Embryonic facial prominence (tissue), 1 donor: ENCODE results near the gene PHC2.

Experiments used
- DNase-seq: peaks from one replicate; pipeline ENCODE4 v3.0.0-alpha.2; 2016; ENCODE audit errors: extremely low spot score

Gene PHC2

DNA sequence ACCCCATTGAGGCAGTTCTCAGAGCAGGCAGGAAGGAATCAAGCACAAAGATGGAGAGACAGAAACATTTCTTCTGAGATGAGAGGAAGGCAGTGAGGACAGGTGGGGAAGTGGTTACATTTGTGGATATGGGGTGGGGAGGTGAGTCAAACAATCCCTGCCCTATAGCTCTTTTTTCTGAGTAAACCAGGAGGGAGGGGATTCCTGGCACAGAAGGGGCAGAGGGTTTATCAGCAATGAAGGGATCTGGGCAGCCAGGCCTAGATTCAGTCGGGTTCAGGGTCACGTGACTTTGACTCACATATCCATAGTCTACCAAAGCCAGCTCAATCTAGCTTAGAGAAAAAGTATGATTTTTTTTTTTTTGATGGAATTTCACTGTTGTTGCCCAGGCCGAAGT lies 15.7 kb upstream of the PHC2 start:
- no peak for DNase-seq

DNA sequence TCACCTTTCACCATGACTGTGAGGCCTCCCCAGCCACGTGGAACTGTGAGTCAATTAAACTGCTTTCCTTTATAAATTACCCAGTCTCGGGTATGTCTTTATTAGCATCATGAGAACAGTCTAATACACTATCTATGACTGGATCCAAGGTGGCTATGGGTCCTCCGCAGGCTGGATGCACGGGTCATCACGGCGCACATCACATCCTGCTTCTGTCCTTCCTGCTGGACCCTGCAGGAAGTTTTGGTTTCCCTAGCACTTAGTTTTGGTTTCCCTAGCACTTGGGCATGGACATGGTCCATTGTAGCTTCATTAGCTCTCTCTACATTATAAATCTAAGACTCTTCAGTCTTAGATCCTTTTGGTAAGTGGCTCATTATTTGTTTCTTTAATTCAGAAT lies 14.2 kb upstream of the PHC2 start:
- DNase-seq = no peak

GRCh38 chr1:33443705-33444180 lies 12.8 kb upstream of the PHC2 start:
- DNase-seq = no peak

GRCh38 chr1:33443080-33443704 lies 12.3 kb upstream of the PHC2 start:
- no peak for DNase-seq

- DNase-seq = no peak
Measured at GRCh38 chr1:33442141-33442540, 11.2 kb upstream of the PHC2 start.

DNA sequence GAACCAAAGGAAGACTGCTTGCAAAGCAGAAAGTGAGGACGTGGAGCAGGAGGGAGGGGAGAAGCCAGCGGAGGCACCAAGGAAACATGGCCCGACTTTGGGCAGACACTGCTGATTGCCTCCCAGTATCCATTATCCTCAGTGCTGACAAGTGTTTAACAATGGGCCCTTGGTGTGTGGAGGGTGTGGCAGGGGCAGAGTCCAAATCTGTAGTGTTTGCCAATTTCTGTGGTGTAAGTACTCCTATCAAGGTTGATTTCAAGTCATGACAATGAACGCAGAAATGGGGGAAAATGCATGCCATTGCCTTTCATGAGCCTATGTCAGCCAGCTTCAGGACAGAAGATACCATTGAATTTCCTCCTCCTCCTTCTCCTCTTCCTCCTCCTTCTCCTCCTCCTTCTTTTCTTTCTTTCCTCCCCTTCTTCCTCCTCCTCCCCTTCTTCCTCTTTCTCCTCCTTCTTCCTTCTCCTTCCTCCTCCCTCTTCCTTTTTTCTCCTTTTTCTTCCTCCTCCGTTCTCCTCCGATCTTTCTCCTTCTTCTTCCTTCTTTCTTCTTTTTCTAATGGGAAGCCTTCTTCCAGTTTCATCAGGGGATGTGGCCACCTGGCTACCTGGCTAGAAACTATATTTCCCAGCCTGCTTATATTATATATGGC lies 10.3 kb upstream of the PHC2 start:
- no peak for DNase-seq

DNA sequence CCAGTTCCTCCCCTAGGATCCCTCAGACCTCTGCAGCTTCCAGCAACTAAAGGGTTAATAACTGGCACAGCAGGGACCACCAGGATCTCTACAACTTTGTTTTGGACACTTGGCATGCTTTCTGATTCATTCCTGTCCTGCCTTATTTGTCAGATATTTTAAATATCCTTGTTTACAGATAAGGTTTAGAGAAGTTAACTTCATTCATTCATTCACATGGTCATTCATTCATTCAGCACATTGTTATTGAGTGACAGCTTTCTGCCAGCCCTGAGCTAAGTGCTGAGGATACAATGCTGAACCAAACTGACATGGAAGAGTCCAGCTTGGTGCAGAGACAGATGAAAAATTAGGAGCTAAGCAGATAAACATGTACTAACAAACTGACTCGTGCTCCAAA lies 8.8 kb upstream of the PHC2 start:
- DNase-seq = no peak

DNA sequence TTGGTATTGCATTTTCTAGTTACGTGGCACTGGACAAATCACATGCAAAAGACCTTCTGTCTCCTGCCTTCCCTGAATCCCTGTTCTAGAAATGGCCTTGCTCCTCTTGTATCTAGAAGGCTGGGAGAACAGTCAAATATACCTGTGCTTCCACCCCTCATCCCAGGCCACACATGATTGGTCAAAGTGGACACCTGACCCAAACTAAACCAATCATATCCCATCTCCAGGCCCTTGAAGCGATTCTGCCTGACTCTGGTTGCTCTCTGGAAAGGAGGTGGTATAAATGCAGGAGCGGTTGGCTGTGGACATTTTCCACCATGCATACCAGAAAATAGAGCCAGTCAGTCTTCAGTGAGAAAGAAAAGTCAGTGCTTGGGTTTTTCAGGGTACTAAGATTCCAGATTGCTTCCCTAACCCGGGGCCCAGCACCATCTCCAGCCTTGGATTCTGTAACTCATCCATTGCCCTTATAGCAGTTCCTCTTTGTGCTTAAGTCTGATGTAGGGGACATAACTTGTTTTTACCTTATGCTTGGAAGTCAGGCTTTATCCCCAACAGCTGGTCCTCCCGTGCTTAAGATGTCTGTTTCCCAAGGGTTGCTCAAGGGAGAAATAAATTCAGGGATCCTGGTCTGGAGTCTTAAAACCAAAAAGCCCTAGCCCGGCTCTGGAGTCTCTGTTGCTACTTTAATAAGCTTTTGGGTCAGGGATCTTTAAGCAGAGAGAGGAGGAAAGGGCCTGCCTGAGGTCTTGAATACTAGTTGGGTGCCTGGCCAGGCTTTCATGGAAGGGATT lies 7.7 kb upstream of the PHC2 start:
- no peak for DNase-seq

DNA sequence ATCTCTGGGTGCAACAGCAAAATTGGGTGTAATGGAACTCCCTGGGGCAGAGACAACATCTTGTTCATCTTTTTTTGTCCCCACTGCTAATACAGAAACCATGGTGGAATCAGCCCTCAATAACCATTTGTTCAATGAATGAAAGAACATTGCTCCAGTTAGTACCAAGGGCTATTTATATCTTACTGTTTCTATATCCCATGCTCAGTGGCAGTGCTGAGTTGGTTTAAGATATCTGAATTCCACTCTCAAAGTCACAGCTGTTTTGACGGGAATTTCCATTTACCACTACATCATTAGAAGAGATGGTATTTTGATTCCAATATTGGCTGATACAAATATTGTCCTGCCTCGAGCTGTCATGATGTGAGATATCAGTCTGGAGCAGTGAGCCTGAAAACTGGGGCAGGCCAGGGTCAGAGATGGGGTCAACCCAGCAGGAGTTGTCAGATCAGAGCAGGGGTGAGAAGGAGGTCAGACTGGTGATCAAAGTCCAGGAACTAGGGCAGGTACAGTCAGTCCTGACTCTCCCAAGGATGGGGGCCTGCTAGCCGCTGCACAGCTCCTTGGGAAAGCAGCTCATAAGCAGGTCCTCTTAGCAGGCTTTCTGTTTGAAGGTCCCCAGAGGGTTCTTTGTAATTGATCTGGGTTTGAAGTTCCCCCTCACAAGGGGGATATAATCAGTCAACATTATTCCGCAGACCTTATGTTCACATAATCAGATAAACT lies 5.8 kb upstream of the PHC2 start:
- no peak for DNase-seq

- no peak for DNase-seq
Measured at GRCh38 chr1:33435096-33435820, 4.4 kb upstream of the PHC2 start.

GRCh38 chr1:33434363-33434750 lies 3.5 kb upstream of the PHC2 start:
- no peak for DNase-seq

DNA sequence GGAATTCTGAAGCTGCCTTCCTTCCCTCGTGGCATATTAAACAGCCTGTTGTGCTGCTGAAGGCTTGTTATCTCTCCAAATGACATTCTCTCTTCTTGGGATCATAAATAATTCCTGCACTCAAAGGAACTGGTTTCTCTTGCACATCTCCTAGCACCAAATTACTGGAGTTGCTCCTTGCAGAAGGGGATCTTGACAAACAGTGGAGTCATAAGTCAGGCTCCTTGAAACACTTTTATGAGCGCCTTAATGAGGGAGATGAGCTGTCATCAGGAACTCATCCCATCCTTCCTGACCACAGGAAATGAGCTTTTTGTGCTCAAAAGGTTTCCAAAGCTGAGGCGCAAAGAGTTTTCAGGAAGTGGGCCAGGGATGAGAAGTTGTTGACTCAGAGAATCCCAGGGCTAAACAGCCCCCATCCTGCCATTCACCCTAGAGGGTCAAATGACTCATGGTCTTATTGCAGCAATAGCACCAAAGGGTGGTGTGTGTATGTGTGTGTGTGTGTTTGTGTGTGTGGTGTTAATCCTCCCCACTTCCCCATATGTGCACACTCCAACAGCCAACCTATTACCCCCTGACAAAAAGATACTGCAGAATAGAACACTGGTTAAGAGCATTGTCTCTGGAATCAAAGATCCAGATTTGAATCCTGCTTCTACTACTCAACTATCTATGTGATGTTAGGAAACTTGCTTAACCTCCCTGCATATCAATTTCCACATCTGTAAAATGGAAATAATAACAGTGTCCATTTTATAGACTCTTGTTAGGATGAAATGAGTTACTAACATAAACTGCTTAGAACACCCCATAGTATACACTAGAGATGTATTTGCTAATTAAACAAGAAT lies 2.8 kb upstream of the PHC2 start:
- DNase-seq = no peak

DNA sequence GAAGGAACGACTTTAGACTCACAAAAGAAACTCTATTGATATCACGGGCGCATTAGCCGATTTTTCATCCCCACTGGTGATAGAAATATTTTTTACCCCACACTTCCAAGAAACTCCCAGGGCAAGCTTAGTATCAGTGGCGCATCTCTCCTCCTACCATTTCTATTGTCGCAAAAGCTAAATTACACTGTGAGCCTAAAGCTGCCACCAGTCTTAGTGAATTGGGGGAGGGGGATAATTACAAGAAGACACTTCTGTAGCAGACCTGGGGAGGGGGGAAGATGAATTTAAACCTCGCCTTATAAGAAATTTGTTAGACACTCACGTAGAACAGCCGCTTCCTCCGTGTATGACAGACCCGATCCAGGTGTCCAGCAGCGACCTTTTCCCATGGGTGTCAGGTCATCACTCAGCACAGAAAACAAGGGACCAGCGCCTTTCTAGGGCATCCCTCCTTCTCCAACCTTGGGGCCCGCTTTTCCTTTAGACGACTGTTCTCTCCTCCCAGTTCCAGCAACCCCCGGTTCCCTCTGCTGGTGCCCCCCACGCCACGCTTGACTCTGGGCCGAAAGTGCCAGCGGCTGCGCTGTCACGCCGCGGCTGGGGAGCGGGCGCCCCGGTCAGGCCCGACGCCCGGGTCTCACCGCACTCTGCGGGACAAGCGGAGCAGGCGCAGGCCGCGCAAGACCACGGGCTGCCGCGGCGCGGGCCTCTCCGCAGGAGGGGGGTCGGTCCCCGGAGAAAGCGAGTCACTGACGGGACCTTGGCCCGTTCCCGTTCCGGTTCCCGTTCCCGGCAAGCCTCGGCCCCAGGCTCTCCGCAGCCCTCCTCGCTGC lies 821 bp downstream of the PHC2 start:
- DNase-seq = no peak

GRCh38 chr1:33429332-33429731 lies 1.6 kb downstream of the PHC2 start:
- no peak for DNase-seq

GRCh38 chr1:33428661-33429060 lies 2.2 kb downstream of the PHC2 start:
- no peak for DNase-seq

DNA sequence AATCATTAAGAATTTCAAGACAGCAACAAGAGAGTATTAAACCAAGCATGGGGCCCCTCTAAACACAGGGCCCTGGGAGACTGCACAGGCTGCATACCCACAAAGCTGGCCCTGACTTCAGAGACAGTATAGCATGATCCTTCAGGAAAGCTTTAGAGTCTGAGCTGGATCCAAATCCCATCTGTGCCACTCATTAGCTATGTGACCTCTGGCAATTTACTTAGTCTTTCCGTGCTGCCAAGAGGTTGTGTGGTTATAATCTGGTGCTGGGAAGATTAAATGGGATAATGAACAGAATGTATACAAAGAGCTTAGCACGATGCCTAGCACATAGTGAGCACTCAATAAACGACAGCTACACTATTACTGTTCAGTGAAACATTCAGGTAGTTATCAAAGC lies 4.0 kb downstream of the PHC2 start:
- no peak for DNase-seq

- DNase-seq = no peak
Measured at GRCh38 chr1:33425900-33426299, 5.0 kb downstream of the PHC2 start.

- DNase-seq = no peak
Measured at GRCh38 chr1:33424610-33425009, 6.3 kb downstream of the PHC2 start.

DNA sequence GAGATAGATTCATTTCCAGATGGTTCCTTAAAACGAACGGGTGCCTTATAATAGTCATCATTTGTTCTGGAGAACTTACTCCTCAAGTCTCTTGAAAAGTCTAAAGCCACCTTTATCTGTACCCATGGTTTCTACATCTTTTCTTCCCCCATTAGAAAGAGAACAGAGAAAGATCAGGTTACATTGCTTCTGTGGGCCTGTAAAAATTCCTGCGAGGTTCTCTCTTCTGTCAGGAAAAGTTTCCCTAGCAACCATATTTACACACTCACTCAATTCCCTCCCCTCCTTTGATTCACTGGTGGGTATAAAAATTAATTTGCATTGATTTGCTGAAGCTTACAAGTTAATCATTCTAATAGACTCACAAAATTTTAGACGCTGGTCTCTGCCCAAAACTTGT lies 6.7 kb downstream of the PHC2 start:
- DNase-seq = no peak
